Activated naive CD8-positive, alpha-beta T cell treated with anti-CD3 and anti-CD28 coated beads, Interleukin-2, amount 50 U/mL, for 24 hours (primary cell): ENCODE data around the gene CDC42BPB.

Experiments
- ATAC-seq: fragments of 150-1000 bp; cut with Tn5 transposase; one replicate; pipeline ENCODE4 v1.10.0; 2021
- DNase-seq: peaks from one replicate; pipeline ENCODE4 v3.0.0; 2021
- H3K27ac Mint-ChIP-seq: one replicate; pipeline ENCODE4 v1.8.0; 2021; ENCODE audit warnings: mild to moderate bottlenecking, mixed read lengths
- H3K27me3 Mint-ChIP-seq: one replicate; pipeline ENCODE4 v1.8.0; 2021; ENCODE audit warnings: mixed read lengths
- H3K36me3 Mint-ChIP-seq: one replicate; pipeline ENCODE4 v1.8.0; 2021; ENCODE audit warnings: low read depth, mixed read lengths
- H3K4me1 Mint-ChIP-seq: one replicate; pipeline ENCODE4 v1.8.0; 2021; ENCODE audit warnings: mixed read lengths
- H3K4me3 Mint-ChIP-seq: one replicate; pipeline ENCODE4 v1.8.0; 2021; ENCODE audit warnings: mild to moderate bottlenecking, moderate library complexity, mixed read lengths
- H3K9me3 Mint-ChIP-seq: one replicate; pipeline ENCODE4 v1.8.0; 2021; ENCODE audit warnings: mixed read lengths

CDC42BPB gene

GRCh38 chr14:102924632-102925588 lies 132.4 kb downstream of the CDC42BPB start:
- no peak for DNase-seq

DNA sequence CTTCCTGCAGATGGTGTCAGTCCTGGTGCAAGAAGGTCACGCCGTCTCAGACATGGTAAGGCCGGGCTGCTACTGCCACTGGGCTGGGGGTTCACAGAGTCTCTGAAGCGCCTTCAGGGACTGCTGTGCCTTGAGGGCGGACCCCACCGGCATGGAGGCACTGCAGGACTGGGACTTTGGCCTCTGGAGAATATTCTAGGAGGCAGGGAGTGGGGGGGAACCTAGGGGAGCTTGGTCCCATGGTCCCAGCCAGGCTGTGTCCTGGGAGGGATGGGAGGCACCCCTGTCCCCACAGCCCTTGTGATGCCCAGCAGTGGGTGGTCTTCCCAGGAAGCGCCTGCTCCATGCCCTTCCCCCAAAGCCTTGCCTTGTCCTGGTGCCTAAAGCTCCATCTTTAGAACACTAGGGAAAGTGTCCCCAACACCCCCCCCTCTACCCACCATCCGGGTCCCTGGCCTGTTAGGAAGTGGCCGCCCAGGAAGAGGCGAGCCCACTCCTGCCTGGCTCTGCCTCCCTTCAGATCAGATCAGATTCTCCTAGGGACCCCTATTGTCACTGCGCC lies 133.3 kb downstream of the CDC42BPB start:
- Mint-ChIP-seq H3K27me3 (peaks cover 32% of the 10 kb centered on the region), H3K36me3 (no peaks in the 10 kb centered on the region), H3K4me1 (peaks cover 7% of the 10 kb centered on the region), H3K9me3 (no peaks in the 10 kb centered on the region), H3K4me3 (no peak overlapping the region), H3K27ac (no peak overlapping the region)
- ATAC-seq (no peak), DNase-seq (no peak)

More at GRCh38 chr14:102924632-102925588, 132.4 kb downstream of the CDC42BPB start:
- Mint-ChIP-seq H3K27ac (no peak overlapping the region), H3K4me3 (no peak overlapping the region), H3K4me1 (peaks cover 7% of the 10 kb centered on the region), H3K9me3 (no peaks in the 10 kb centered on the region), H3K27me3 (peaks cover 32% of the 10 kb centered on the region), H3K36me3 (no peaks in the 10 kb centered on the region)
- no peak for ATAC-seq

DNA sequence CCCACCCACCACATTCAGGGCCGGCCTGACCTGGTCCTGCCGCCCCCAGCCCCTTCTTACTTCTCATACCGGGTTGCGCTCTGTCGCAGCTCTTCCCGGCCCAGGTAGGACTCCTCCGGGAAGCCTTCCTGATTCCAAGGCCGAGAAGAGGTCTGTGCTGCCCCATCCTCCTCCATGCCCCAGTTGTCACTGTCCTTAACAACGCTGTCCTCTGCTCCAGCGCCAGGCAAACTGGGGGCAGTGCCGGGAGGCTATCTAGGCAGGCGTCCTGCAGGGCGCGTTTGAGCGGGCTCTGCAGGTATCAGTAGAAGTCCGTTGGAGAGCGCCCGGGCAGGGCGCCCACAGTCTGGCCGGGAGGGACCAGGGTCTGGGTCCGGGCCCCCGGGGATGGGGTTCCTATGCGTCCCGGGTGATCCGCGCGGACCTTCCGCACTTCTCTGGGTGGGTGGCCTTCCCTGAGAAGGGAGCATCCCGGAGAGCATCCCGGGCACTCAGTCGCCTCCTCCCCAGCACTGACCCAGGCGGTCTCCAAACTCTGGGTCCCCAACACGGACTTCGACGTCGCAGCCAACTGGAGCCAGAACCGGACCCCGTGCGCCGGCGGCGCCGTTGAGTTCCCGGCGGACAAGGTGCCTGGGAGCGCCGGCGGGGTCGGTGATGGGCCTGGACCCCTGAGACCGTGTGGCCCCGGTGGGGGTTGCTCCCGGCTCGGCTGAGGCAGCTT lies 134.0 kb downstream of the CDC42BPB start:
- DNase-seq (no peak), ATAC-seq (no peak)
- Mint-ChIP-seq H3K27ac (no peak overlapping the region), H3K4me1 (peaks cover 6% of the 10 kb centered on the region), H3K9me3 (no peaks in the 10 kb centered on the region), H3K27me3 (peaks cover 28% of the 10 kb centered on the region), H3K4me3 (peak overlapping the region; percentile 34), H3K36me3 (no peaks in the 10 kb centered on the region)

DNA sequence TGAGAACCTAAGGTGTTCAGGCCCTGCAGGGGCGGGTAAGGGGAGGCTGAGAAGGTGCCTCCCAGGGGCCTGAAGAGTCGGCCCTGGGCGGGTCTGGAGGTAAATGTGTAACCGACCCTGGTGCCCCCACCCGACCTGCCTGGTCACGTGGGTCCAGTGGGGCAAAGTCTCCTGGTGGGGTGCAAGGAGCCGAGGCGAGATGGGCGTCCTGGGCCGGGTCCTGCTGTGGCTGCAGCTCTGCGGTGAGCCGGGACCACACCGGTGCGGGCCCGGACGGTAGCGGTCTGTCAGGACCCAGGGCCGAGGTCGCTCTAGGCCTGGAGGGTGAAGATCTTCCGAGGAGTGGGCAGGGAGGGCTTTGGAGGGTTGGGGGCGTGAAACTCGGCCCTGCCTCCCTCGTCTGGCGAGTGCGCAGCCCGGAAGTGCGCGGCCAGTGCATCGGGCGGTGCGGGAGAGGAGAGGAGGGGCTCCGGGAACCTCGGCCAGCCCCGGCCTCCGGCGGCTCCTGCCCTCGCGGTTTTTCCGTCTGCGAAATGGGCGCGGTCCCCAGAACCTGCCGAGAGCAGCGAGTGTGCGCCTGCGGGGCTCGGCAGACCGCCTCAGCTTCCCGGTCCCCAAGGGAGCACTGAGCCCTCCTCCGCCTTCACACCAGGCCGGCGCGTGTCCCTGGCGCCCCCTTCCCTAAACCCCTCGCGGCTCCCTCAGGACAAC lies 134.7 kb downstream of the CDC42BPB start, which contains the start of gene AMN:
Gene AMN (plus strand): TSS at position 174 of the 711 bp plus-strand sequence. CDS start 26 bp downstream, at position 200.
- DNase-seq (no peak), ATAC-seq (peak; percentile 21)
- Mint-ChIP-seq H3K9me3 (no peaks in the 10 kb centered on the region), H3K27me3 (peaks cover 27% of the 10 kb centered on the region), H3K4me3 (peak within 1 kb of the TSS; percentile 34), H3K4me1 (peaks cover 6% of the 10 kb centered on the region), H3K36me3 (no peaks in the 10 kb centered on the region), H3K27ac (no peak within 1 kb of the TSS)

DNA sequence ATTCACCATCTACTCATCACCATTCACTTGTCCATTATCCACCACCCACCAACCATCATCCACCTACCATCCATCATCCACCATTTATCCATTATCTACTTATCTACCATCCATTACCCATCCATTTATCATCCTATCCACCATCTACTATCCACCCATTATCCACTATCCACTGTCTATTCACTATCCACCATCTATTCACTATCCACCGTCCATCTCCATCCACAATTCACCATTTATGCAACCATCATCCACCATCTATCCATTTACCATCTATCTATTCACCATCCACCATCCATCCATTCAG lies 136.4 kb downstream of the CDC42BPB start:
- peaks cover 9% of the 10 kb centered on the region for H3K4me1 Mint-ChIP-seq
- ATAC-seq (no peak), DNase-seq (no peak)
- H3K27me3 Mint-ChIP-seq: peaks cover 16% of the 10 kb centered on the region
- no peak overlapping the region for H3K4me3 Mint-ChIP-seq
- no peaks in the 10 kb centered on the region for H3K9me3 Mint-ChIP-seq
- no peak overlapping the region for H3K27ac Mint-ChIP-seq
- no peaks in the 10 kb centered on the region for H3K36me3 Mint-ChIP-seq

DNA sequence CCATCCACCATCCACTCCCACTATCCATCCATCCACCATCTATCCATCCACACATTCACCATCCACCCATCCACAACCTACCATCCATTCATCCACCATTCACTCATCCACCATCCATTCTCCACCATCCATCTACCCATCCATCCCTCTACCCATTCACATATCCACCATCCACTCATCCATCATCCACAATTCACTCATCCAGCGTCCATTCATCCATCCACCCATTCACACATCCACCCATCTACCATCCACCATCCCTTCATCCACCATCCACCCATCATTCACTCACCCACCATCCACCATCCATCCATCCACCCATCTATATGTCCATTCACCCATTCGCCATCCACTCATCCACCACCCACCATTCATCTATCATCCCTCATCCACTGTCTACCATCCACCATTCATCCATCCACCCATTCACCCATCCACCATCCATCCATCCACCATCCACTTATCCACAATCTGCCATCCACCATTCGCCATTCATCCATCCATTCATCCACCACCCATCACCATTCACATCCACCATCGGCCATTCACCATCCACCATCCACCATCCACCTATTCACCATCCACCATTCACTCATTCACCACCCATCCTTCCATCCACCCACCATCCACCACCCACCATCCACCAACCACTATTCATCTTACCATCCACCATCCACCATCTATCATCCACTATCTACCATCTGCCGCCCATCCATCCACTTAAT lies 136.9 kb downstream of the CDC42BPB start:
- ATAC-seq (no peak), DNase-seq (no peak)
- H3K9me3 Mint-ChIP-seq: no peaks in the 10 kb centered on the region
- H3K4me1 Mint-ChIP-seq: peaks cover 7% of the 10 kb centered on the region
- H3K36me3 Mint-ChIP-seq: no peaks in the 10 kb centered on the region
- no peak overlapping the region for H3K27ac Mint-ChIP-seq
- peaks cover 11% of the 10 kb centered on the region for H3K27me3 Mint-ChIP-seq
- H3K4me3 Mint-ChIP-seq: no peak overlapping the region

- ATAC-seq: no peak
- H3K27ac Mint-ChIP-seq: no peak overlapping the region
Measured at GRCh38 chr14:102918438-102918837, 138.9 kb downstream of the CDC42BPB start.

GRCh38 chr14:102917469-102918211 lies 139.7 kb downstream of the CDC42BPB start:
- H3K36me3 Mint-ChIP-seq: no peaks in the 10 kb centered on the region
- H3K4me1 Mint-ChIP-seq: peaks cover 3% of the 10 kb centered on the region
- peak; percentile 24 for ATAC-seq
- no peak overlapping the region for H3K27ac Mint-ChIP-seq
- H3K9me3 Mint-ChIP-seq: no peaks in the 10 kb centered on the region
- no peaks in the 10 kb centered on the region for H3K27me3 Mint-ChIP-seq
- peak; percentile 72 for DNase-seq
- H3K4me3 Mint-ChIP-seq: no peak overlapping the region

More at GRCh38 chr14:102918438-102918837, 138.9 kb downstream of the CDC42BPB start:
- Mint-ChIP-seq H3K27me3 (peaks cover 4% of the 10 kb centered on the region), H3K36me3 (no peaks in the 10 kb centered on the region), H3K9me3 (no peaks in the 10 kb centered on the region), H3K4me3 (no peak overlapping the region), H3K4me1 (peaks cover 3% of the 10 kb centered on the region)
- DNase-seq: no peak

DNA sequence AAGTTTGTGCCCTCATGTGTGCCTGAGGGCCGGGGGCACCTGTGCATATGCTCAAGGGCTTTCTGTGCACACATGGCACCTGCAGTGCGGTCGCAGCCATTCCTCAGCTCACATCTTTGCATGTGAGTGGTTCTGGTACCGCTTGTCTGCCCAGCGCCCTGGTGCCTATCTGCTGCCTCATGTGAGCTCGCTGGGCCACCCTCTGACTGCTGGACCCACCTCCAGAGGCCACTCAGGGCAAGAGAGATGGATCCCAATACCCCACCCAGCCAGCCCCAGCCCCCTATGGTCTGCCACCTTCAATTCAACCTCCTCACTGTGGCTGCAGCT lies 140.3 kb downstream of the CDC42BPB start:
- ATAC-seq: no peak
- no peak overlapping the region for H3K27ac Mint-ChIP-seq

GRCh38 chr14:102916347-102917055 lies 140.8 kb downstream of the CDC42BPB start:
- ATAC-seq: no peak
- Mint-ChIP-seq H3K4me3 (no peak overlapping the region), H3K27me3 (no peaks in the 10 kb centered on the region), H3K4me1 (peaks cover 3% of the 10 kb centered on the region), H3K27ac (peak overlapping the region; percentile 2), H3K36me3 (no peaks in the 10 kb centered on the region), H3K9me3 (no peaks in the 10 kb centered on the region)
- DNase-seq: no peak

More for the DNA sequence above, 140.3 kb downstream of the CDC42BPB start:
- no peak overlapping the region for H3K4me3 Mint-ChIP-seq
- H3K9me3 Mint-ChIP-seq: no peaks in the 10 kb centered on the region
- no peak for DNase-seq
- peaks cover 3% of the 10 kb centered on the region for H3K4me1 Mint-ChIP-seq
- no peaks in the 10 kb centered on the region for H3K27me3 Mint-ChIP-seq
- H3K36me3 Mint-ChIP-seq: no peaks in the 10 kb centered on the region

DNA sequence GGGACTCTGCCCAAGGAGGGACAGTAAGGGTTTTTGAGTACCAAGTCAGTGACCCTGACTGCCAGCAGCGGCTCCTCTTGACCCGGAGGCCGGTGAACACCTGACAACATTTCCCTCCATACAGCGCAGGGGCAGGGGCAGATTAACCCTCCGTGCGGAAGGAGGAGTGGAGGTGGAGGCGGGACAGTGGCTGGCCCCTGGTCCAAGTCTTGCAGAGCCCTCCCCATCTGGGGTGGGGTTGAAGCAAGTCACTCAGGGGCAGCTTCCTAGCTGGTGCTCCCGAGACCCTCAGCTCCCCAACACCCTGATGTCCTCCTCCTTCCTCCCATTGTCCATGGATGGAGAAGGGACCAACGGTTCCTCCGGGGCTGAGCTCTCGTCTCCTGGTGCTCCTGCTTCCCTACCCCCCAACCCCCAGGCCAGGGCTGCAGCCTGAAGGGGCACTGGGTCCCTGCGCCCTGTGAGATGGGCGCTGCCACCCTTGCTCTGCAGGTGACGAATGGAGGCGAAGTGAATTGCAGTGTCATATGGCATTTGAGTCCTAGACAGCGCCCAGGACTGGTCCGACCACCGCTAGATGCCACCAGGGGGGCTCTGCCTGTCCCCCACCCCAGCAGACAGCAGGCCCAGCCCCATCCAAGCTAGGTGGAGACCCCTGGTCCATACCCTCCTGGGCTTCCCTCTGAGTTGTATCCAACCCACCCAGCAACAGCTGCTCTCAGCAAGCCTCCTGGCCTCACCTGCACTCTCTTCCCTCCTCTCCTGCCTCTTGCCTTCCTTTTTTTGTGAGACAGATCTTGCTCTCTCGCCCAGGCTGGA lies 141.8 kb downstream of the CDC42BPB start:
- Mint-ChIP-seq H3K27ac (no peak overlapping the region), H3K27me3 (no peaks in the 10 kb centered on the region), H3K36me3 (peaks cover 7% of the 10 kb centered on the region), H3K4me1 (peaks cover 3% of the 10 kb centered on the region), H3K9me3 (no peaks in the 10 kb centered on the region), H3K4me3 (no peak overlapping the region)
- ATAC-seq (no peak), DNase-seq (no peak)
